HG03196 (cell line): ENCODE measurements around the gene AKAP8L.
"Not testable (repeated sequence)": the region's sequence is repeated elsewhere in the genome, so short reads cannot be mapped to it uniquely, and the experiment has no call there.

Experiments
- ATAC-seq: cut with Tn5 transposase; IDR thresholded peaks from one replicate; pipeline ENCODE4 v1.9.1; 2021; ENCODE audit not compliant: unreplicated experiment

The AKAP8L gene

GRCh38 chr19:15421721-15422260 lies 3.0 kb upstream of the AKAP8L start:
- ATAC-seq: no peak

GRCh38 chr19:15421136-15421695 lies 2.4 kb upstream of the AKAP8L start:
- no peak for ATAC-seq

GRCh38 chr19:15419413-15420025 lies 731 bp upstream of the AKAP8L start:
- ATAC-seq: no peak

GRCh38 chr19:15418231-15418578 lies 583 bp downstream of the AKAP8L start:
- no peak for ATAC-seq

- no peak for ATAC-seq
These were observed 1.1 kb downstream of the AKAP8L start for GRCh38 chr19:15417699-15418098.

GRCh38 chr19:15412832-15413231 lies 6.0 kb downstream of the AKAP8L start:
- ATAC-seq: no peak

- not testable (repeated sequence) for ATAC-seq
These were observed 7.4 kb downstream of the AKAP8L start for GRCh38 chr19:15411351-15411750.

- ATAC-seq: no peak
These were observed 14.0 kb downstream of the AKAP8L start for GRCh38 chr19:15404780-15405211.

- no peak for ATAC-seq
These were observed 14.6 kb downstream of the AKAP8L start for GRCh38 chr19:15404097-15404779.

- ATAC-seq: no peak
These were observed 15.6 kb downstream of the AKAP8L start for GRCh38 chr19:15403151-15403531.

- no peak for ATAC-seq
These were observed 16.2 kb downstream of the AKAP8L start for GRCh38 chr19:15402411-15403150.

- ATAC-seq: no peak
These were observed 17.4 kb downstream of the AKAP8L start for GRCh38 chr19:15401397-15401710.

GRCh38 chr19:15400521-15401396 lies 18.0 kb downstream of the AKAP8L start:
- ATAC-seq: no peak

- no peak for ATAC-seq
These were observed 19.2 kb downstream of the AKAP8L start for GRCh38 chr19:15399635-15400034.

- ATAC-seq: no peak
These were observed 19.6 kb downstream of the AKAP8L start for GRCh38 chr19:15399234-15399515.

- ATAC-seq: no peak
These were observed 20.1 kb downstream of the AKAP8L start for GRCh38 chr19:15398501-15399233.

GRCh38 chr19:15397782-15398181 lies 21.0 kb downstream of the AKAP8L start:
- ATAC-seq: no peak

- no peak for ATAC-seq
These were observed 21.6 kb downstream of the AKAP8L start for GRCh38 chr19:15397236-15397635.

GRCh38 chr19:15396436-15396835 lies 22.4 kb downstream of the AKAP8L start:
- no peak for ATAC-seq

GRCh38 chr19:15395251-15395650 lies 23.5 kb downstream of the AKAP8L start:
- ATAC-seq: not testable (repeated sequence)
